ENCODE measurements around the gene DUSP1. TPM values are rescaled to one million over a fixed set of nuclear protein-coding genes. Genes with fewer than 3 reads are reported as not detected.
A peak's percentile ranks its signal among the peaks of the same experiment; 100 is the strongest.
"Not testable (repeated sequence)": the region's sequence is repeated elsewhere in the genome, so short reads cannot be mapped to it uniquely, and the experiment has no call there.

The DUSP1 gene
- total RNA-seq, 2 donors from 2014 or later, result 248 to 808 TPM

GRCh38 chr5:172786736-172787462, 15.9 kb upstream of the DUSP1 start:
- Histone ChIP-seq H3K9me3 (no peaks in the 10 kb centered on the region), H3K4me3 (no peak overlapping the region), H3K4me1 (peaks cover 21% of the 10 kb centered on the region), H3K36me3 (replicated peaks in 1 of 2; ENCODE audit: insufficient read depth in 1 of 2, low read depth in 2 of 2) (no peaks in the 10 kb centered on the region), H3K27me3 (no peaks in the 10 kb centered on the region), H3K27ac (peak overlapping the region in 3 of 4 donors; percentile 12 to 28 (median 27))
- TF ChIP-seq POLR2A (IDR thresholded peaks at IDR 0.05), result no peak
- TF ChIP-seq, protein P1, sequence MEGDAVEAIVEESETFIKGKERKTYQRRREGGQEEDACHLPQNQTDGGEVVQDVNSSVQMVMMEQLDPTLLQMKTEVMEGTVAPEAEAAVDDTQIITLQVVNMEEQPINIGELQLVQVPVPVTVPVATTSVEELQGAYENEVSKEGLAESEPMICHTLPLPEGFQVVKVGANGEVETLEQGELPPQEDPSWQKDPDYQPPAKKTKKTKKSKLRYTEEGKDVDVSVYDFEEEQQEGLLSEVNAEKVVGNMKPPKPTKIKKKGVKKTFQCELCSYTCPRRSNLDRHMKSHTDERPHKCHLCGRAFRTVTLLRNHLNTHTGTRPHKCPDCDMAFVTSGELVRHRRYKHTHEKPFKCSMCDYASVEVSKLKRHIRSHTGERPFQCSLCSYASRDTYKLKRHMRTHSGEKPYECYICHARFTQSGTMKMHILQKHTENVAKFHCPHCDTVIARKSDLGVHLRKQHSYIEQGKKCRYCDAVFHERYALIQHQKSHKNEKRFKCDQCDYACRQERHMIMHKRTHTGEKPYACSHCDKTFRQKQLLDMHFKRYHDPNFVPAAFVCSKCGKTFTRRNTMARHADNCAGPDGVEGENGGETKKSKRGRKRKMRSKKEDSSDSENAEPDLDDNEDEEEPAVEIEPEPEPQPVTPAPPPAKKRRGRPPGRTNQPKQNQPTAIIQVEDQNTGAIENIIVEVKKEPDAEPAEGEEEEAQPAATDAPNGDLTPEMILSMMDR (IDR thresholded peaks at IDR 0.05), result no peak
- DNase-seq, result no peak
- intact Hi-C loops (cut with DNase I), result no loop called here
- WGBS, 2 donors, result 69 to 83% methylated on average over 5 to 7 of the region's 9 CpGs
- ATAC-seq, result no peak

GRCh38 chr5:172785429-172786088, 14.6 kb upstream of the DUSP1 start:
- H3K36me3 ChIP-seq (replicated peaks in 1 of 2; ENCODE audit: insufficient read depth in 1 of 2, low read depth in 2 of 2), result no peaks in the 10 kb centered on the region
- TF ChIP-seq POLR2A (IDR thresholded peaks at IDR 0.05), result no peak
- TF ChIP-seq, protein P1 (IDR thresholded peaks at IDR 0.05), result no peak
- WGBS, 2 donors, result 83 to 88% methylated on average over 7 of the region's 7 CpGs
- no peaks in the 10 kb centered on the region for H3K27me3 ChIP-seq
- intact Hi-C loops (cut with DNase I), result no loop called here
- peaks cover 21% of the 10 kb centered on the region for H3K4me1 ChIP-seq
- no peak overlapping the region for H3K27ac ChIP-seq
- no peak overlapping the region for H3K4me3 ChIP-seq
- no peaks in the 10 kb centered on the region for H3K9me3 ChIP-seq
- DNase-seq, result no peak
- ATAC-seq, result no peak

DNA sequence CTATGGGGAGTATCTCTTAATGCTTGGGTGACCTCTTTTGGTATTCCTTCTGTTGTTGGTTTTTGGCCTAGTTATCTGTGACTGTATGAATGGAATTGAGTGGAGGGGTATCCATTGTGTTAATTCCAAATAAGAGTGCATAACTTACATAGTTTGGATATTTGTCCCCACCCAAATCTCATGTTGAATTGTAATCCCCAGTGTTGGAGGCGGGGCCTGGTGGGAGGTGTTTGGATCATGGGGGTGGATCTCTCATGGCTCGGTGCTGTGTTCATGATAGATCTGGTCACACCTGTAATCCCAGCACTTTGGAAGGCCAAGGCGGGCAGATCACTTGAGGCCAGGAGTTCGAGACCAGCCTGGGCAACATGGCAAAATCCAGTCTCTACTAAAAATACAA, 13.2 kb upstream of the DUSP1 start:
- H3K27me3 ChIP-seq; H3K27ac ChIP-seq; intact Hi-C loops (cut with DNase I); H3K36me3 ChIP-seq (replicated peaks in 1 of 2; ENCODE audit: insufficient read depth in 1 of 2, low read depth in 2 of 2); H3K9me3 ChIP-seq; ATAC-seq; H3K4me3 ChIP-seq: not testable (repeated sequence)
- 87 to 92% methylated on average over 4 of the region's 4 CpGs for WGBS, 2 donors
- H3K4me1 ChIP-seq, result peaks cover 14% of the 10 kb centered on the region
- DNase-seq, result peak in 1 of 4 donors; percentile 1

- H3K27ac ChIP-seq, result not testable (repeated sequence)
Observed at GRCh38 chr5:172783319-172783718, 12.3 kb upstream of the DUSP1 start.

DNA sequence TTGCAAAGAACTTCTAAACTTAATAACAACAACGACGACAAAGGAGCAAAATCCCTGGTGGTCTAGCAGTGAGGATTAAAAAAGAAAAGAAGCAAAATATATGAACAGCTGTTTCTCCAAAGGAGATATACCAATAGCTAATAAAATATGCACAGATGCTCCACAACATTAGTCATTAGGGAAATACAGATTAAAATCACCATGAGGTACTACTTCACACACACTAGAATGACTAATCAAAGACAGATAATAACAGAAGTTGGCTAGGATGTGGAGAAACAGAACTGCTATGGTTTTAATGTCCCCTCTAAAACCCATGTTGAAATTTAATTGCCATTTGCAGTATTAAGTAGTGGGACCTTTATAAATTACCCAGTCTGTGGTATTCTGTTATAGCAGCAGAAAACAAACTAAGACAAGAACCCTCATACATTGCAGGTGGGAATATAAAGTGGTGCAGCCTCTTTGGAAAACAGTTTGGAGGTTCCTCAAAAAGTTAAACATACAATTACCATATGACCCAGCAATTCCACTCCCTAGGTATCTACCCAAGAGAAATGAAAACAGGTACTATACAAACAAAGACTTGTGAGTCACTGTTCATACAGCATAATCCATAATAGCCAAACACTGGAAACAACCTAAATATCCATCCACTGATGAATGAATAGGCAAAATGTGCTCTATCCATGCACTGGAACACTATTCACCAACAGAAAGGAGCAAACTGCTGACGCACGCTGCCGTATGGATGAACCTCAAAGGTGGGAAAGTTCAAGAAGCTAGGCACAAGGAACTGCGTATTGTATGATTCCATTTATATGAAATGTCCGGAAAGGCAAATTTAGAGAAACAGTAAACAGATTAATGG, 11.4 kb upstream of the DUSP1 start:
- TF ChIP-seq POLR2A (IDR thresholded peaks at IDR 0.05), result no peak
- TF ChIP-seq, protein P1 (IDR thresholded peaks at IDR 0.05), result no peak
- no peak for ATAC-seq
- peak in 1 of 4 donors; percentile 1 for DNase-seq
- no peak overlapping the region for H3K4me3 ChIP-seq
- intact Hi-C loops (cut with DNase I), result no loop called here
- no peak overlapping the region for H3K27ac ChIP-seq
- no peaks in the 10 kb centered on the region for H3K27me3 ChIP-seq
- peaks cover 17% of the 10 kb centered on the region for H3K4me1 ChIP-seq
- H3K36me3 ChIP-seq (replicated peaks in 1 of 2; ENCODE audit: insufficient read depth in 1 of 2, low read depth in 2 of 2), result no peaks in the 10 kb centered on the region
- 91 to 95% methylated on average over 7 of the region's 7 CpGs for WGBS, 2 donors
- H3K9me3 ChIP-seq, result no peaks in the 10 kb centered on the region

More at GRCh38 chr5:172783319-172783718, 12.3 kb upstream of the DUSP1 start:
- DNase-seq; H3K27me3 ChIP-seq; H3K4me3 ChIP-seq; intact Hi-C loops (cut with DNase I); H3K36me3 ChIP-seq (replicated peaks in 1 of 2; ENCODE audit: insufficient read depth in 1 of 2, low read depth in 2 of 2); ATAC-seq; H3K9me3 ChIP-seq: not testable (repeated sequence)
- WGBS, 2 donors, result 89 to 94% methylated on average over 5 of the region's 5 CpGs
- H3K4me1 ChIP-seq, result peaks cover 14% of the 10 kb centered on the region

All from body of pancreas (tissue), 4 donors.